ENCODE data around the gene CDKL1.

The CDKL1 gene

GRCh38 chr14:50396631-50397389, at the start of gene CDKL1:
TSS of gene CDKL1 (minus strand) at chr14:50396881. CDS start at chr14:50395868, 1,013 bp downstream.
- no peak for DNase-seq

DNA sequence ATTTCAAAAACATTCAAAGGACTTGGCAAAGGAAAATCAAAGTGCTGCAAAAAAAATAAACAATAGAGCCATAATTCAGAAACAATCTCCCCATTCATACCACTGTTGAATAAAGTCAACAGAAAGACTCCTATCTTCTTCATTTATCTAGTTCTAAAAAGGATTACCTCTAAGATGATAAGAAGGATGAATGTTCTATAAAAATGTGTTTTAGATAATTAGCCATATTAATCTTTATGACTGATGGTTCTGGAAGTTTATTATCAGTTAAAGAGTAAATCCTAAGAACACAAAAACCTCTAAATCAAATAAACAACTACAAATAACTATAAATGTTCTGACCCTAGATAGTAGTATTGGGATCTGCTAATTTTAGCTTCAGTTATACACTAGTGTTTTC, 37.8 kb upstream of the CDKL1 start:
- DNase-seq: no peak

GRCh38 chr14:50432131-50432530, 35.5 kb upstream of the CDKL1 start:
- DNase-seq: no peak

DNA sequence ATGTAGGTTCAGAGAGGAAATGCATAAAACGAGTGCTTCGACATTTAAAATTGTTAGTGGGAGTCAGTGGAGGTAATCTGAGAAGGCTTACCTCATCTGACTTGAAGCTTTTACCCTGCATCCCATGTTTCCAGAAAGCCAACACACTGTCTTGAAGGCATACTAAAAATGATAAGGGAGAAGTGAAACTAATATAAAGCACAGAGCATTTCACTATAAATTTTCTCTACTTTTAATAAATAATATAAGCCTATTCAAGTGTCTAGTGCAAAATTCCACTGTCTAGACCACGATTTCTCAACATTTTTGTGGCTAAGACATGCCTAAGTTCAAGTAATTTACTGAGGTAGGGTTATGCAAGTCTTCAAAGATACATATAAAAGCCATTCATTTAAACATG, 29.1 kb upstream of the CDKL1 start:
- no peak for DNase-seq

- no peak for DNase-seq
Measured at GRCh38 chr14:50425105-50425504, 28.4 kb upstream of the CDKL1 start.

DNA sequence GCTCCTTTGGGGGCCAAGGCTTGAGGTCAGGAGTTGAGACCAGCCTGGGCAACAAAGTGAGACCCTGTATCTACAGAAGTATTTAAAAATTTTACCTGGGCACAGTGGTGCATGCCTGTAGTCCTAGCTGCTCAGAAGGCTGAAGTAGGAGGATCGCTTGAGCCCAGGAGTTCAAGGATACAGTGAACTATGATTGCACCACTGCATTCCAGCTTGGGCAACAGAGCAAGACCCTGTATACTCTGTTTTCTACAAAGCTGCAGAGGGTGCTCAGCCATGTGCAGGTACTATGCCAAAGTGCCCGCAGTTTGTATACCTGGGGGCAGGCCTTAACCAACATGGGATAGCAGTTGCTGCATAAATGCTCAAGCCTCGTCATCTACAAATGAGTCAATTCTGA, 26.8 kb upstream of the CDKL1 start:
- DNase-seq: no peak

DNA sequence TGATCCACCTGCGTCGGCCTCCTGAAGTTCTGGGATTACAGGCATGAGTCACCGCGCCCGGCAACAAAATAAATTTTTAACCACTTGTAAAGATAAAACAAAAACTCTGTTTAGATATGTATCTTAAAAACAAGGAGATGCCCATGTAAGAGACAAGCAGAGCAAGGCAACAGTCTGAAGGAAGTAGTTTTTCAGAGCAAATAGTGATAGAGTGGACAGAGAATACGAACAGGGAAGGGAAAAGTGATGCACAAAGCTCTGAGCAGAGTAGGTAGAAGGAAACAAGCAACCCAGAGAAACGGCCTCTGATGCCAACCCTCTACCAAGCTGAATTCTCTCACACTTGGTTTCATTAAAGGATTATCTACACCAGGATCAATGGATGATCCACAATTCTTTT, 24.8 kb upstream of the CDKL1 start:
- no peak for DNase-seq

- no peak for DNase-seq
Measured at GRCh38 chr14:50417853-50418252, 21.2 kb upstream of the CDKL1 start.

GRCh38 chr14:50410921-50411320, 14.2 kb upstream of the CDKL1 start:
- no peak for DNase-seq

GRCh38 chr14:50410071-50410470, 13.4 kb upstream of the CDKL1 start:
- DNase-seq: no peak

GRCh38 chr14:50407111-50407812, 10.6 kb upstream of the CDKL1 start:
- DNase-seq: no peak

GRCh38 chr14:50403419-50403818, 6.7 kb upstream of the CDKL1 start:
- peak; percentile 69 for DNase-seq

DNA sequence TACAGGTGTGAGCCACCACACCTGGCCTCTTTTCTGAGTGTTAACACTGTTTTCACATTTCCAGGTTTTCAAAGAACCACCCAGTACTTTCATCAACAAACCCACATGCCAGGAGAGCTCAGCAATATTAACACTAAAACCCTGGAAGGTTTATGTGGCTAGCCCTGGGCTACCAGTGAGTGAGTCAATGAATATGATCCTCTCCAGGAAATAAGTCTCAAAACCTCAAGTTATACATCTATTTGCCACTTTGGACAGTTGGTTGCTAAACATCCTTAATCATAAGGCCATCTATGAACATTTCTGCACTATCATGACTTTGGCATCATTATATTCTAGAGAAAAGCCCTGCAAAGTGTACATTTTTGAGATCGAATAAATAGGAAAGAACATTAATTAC, 6.3 kb upstream of the CDKL1 start:
- DNase-seq: no peak

GRCh38 chr14:50400461-50400860, 3.8 kb upstream of the CDKL1 start:
- no peak for DNase-seq

- peak; percentile 74 for DNase-seq
Measured at GRCh38 chr14:50399251-50400032, 2.8 kb upstream of the CDKL1 start.

- DNase-seq: no peak
Measured at GRCh38 chr14:50398189-50398580, 1.5 kb upstream of the CDKL1 start.

- no peak for DNase-seq
Measured at GRCh38 chr14:50397390-50398188, 908 bp upstream of the CDKL1 start.

DNA sequence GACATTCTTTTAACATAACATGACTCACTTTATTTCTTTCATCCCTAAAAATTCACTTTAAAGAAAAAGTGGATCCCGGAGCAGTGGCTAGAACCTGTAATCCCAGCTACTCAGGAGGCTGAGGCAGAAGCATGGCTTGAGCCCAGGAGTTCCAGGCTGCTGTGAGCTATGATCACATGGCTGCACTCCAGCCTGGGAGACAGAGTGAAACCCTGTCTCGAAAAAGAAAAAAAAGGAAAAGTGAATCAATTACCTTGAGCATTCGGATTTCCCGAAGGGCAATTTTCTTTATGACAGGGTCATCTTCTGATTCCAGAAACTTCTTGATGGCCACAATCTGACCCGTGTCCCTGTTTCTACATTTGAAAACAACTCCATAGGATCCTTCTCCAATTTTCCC, 1.2 kb downstream of the CDKL1 start:
- no peak for DNase-seq

GRCh38 chr14:50394713-50395112, 2.0 kb downstream of the CDKL1 start:
- no peak for DNase-seq

GRCh38 chr14:50389668-50390441, 6.8 kb downstream of the CDKL1 start:
- DNase-seq: no peak

DNA sequence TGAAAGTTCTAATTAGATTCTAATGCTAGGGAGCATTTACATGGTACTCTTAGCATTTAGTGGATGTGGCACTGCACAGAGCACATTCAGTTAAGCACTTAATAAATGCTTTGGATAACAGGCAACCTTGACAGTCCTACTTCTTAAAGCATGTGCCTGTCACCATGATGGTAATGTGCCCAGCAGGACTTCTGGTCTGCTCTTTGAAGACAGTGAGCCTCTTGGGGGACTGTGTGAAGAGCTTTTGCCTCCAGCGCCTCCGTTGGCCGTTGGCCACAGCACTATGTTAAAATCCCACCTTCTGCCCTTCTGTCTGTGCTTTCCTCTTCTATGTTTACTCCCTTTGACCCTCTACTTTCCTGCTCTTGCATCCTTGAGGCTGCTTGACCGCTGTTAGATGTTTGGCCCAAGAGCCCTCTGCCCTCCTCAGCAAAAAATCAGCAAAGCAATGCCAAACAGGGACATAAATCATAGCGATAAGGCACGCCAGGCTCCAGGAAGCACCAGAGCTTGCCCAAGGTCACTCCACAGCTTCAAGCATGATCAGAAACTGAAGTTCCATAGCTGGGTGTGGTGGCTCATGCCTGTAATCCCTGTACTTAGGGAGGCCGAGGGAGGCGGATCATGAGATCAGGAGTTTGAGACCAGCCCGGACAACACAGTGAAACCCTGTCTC, 8.3 kb downstream of the CDKL1 start:
- no peak for DNase-seq

DNA sequence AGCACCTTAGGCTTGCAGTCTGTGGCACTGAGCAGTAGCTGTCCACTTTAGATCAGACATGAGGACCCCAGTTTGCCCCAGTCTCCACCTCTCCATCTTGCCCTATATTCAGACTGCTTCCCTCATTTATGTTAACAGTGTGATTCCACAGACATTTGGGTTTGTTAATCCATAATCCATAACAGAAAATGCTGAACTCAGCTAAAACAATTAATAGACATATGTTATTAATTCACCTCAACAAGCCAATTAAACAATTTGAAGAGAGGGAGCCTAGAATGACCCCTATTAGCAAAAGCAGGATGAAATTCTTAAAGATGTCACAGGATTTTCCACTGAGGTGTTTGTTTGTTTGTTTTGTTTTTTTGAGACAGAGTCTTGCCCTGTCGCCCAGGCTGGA, 9.1 kb downstream of the CDKL1 start:
- no peak for DNase-seq

Data from NCI-H2029 treated with DMSO at 0.1 percent for 48 hours (cell line).